IMR-90 (cell line): ENCODE results near the gene OR2T2.
"Not testable (repeated sequence)": the region's sequence is repeated elsewhere in the genome, so short reads cannot be mapped to it uniquely, and the experiment has no call there.

Experiments
- CTCF ChIP-seq: conservative IDR thresholded peaks from 2 replicates; pipeline ENCODE4 v1.5.1; 2012; ENCODE audit warnings: mild to moderate bottlenecking, low read depth, low read length, improper control_type of control experiment
- SMC3 ChIP-seq: fragments of 150-350 bp; IDR thresholded peaks from 2 replicates; pipeline ENCODE4 v1.6.1; 2016; ENCODE audit warnings: low read depth, mild to moderate bottlenecking, antibody characterized with exemption, low read length, moderate library complexity
- USF2 ChIP-seq: fragments of 150-350 bp; IDR thresholded peaks from 2 replicates; pipeline ENCODE4 v1.6.1; 2017; ENCODE audit warnings: mild to moderate bottlenecking, antibody characterized with exemption, low read length, low read depth

- TF ChIP-seq CTCF, SMC3, USF2: not testable (repeated sequence)
Measured at GRCh38 chr1:248481686-248482579, 36.5 kb downstream of the OR2T2 start.
